ENCODE results near the gene CSMD2.

CSMD2 gene

DNA sequence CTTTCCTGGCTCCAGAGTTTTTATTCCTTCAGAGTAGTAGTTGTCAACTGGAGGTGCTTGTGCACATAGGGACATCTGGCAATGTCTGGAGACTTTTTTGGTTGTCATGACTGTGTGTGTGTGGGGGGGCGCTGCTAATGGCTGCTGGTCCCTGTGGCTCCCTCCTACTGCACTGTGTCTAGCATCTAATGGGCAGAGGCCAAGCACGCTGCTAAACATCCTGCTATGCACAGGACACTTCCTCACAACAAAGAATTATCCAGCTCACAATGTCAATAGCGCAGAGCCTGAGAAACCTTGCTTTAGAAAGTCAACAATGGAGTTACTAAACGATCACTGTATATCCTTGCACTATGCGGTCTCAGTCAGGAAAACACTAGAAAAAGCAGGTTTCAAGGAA lies 320.9 kb downstream of the CSMD2 start:
- CTCF ChIA-PET: interaction anchor here (1.1 to 1.2 kb wide), 2 partner anchors 10 to 318 kb away, joined by 3 read pairs; no protein-coding TSS in a partner anchor

DNA sequence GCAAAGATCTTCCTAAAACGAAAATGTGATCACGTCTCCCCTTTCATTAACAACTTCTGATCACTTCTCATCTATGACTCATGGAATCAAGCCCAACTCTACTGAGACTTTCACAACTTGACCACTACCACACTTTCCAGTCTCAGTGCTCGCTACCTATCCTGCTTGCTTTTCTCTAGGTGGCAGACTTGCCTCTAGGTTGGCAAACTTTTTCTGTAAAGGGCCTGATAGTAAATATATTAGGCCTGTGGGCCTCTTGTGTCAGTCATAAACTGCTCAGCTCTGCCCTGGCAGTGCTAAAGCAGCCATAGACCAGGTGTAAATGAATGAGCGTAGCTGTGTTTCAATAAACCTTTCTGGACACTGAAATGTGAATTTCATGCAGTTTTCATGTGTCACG lies 322.7 kb downstream of the CSMD2 start:
- CTCF ChIA-PET: no interaction called here
- DNase-seq (ENCODE audit: low read depth, low spot score): no peak
- H3K4me3 ChIP-seq (ENCODE audit: low read depth, low read length): no peak overlapping the region
- POLR2A ChIA-PET: no interaction called here
- TF ChIP-seq, protein P1, sequence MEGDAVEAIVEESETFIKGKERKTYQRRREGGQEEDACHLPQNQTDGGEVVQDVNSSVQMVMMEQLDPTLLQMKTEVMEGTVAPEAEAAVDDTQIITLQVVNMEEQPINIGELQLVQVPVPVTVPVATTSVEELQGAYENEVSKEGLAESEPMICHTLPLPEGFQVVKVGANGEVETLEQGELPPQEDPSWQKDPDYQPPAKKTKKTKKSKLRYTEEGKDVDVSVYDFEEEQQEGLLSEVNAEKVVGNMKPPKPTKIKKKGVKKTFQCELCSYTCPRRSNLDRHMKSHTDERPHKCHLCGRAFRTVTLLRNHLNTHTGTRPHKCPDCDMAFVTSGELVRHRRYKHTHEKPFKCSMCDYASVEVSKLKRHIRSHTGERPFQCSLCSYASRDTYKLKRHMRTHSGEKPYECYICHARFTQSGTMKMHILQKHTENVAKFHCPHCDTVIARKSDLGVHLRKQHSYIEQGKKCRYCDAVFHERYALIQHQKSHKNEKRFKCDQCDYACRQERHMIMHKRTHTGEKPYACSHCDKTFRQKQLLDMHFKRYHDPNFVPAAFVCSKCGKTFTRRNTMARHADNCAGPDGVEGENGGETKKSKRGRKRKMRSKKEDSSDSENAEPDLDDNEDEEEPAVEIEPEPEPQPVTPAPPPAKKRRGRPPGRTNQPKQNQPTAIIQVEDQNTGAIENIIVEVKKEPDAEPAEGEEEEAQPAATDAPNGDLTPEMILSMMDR (IDR thresholded peaks at IDR 0.05; ENCODE audit: insufficient read depth, low read length, missing control alignments): no peak

More for the DNA sequence above, 320.9 kb downstream of the CSMD2 start:
- POLR2A ChIA-PET: no interaction called here
- DNase-seq (ENCODE audit: low read depth, low spot score): no peak
- TF ChIP-seq, protein P1 (IDR thresholded peaks at IDR 0.05; ENCODE audit: insufficient read depth, low read length, missing control alignments): no peak
- no peak overlapping the region for H3K4me3 ChIP-seq (ENCODE audit: low read depth, low read length)

DNA sequence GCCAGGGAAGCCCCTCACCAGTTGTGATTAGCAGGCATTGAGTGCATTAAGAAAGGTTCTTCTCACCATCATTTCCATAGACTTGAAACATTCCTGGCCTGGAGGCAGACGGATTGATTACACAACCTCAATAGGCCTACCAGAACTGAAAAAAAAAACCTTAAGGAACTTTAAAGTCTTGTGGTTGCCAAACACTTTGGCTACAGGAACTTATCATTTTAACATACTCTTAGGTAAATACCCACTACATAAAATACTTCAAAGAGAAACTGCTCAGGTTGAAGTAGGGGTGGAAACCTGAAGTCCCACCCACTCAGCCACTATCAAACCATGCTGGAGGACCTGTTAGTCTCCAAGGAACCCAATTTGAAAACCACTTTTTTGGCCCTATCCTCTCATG lies 323.5 kb downstream of the CSMD2 start:
- ChIA-PET POLR2A (no interaction called here), CTCF (no interaction called here)
- no peak overlapping the region for H3K4me3 ChIP-seq (ENCODE audit: low read depth, low read length)
- DNase-seq (ENCODE audit: low read depth, low spot score): no peak
- TF ChIP-seq, protein P1 (IDR thresholded peaks at IDR 0.05; ENCODE audit: insufficient read depth, low read length, missing control alignments): no peak

DNA sequence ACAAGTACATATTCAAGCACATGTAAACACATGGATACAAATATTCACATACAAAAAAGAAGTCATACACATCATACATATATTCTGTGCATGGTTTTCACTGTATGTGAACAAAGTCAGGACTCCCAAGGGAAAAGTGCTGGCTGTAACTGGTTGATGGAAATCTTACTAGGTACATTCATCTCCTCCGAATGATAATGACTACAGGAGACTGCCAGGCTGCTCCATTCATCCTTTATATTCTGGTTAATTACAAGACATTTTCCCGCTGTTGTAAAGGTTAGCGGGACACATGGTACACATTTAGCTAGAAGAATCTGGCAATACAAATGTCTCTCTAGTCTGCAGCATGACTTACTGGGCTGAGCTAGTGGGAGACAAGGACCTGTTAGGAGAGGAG lies 327.4 kb downstream of the CSMD2 start:
- ChIA-PET POLR2A (no interaction called here), CTCF (no interaction called here)
- TF ChIP-seq, protein P1 (IDR thresholded peaks at IDR 0.05; ENCODE audit: insufficient read depth, low read length, missing control alignments): no peak
- no peak overlapping the region for H3K4me3 ChIP-seq (ENCODE audit: low read depth, low read length)
- DNase-seq (ENCODE audit: low read depth, low spot score): no peak

DNA sequence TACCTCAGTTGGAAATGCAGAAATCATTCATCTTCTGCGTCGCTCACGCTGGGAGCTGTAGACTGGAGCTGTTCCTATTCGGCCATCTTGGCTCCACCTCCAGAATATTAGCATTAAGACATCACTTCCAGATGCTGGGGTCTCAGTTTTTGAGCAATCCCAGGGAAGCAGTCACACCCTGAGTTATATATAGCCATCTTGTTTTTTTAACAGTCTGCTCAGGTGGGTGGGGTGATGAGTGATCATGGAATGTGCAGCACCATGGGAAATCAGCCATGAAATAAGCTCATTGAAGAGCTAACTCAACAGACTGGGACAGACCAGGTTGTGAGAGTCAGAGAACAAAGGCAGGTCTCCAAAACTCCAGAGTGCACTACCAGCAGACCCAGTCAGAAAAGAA lies 328.1 kb downstream of the CSMD2 start:
- DNase-seq (ENCODE audit: low read depth, low spot score): no peak
- TF ChIP-seq, protein P1 (IDR thresholded peaks at IDR 0.05; ENCODE audit: insufficient read depth, low read length, missing control alignments): no peak
- ChIA-PET POLR2A (no interaction called here), CTCF (no interaction called here)
- no peak overlapping the region for H3K4me3 ChIP-seq (ENCODE audit: low read depth, low read length)

DNA sequence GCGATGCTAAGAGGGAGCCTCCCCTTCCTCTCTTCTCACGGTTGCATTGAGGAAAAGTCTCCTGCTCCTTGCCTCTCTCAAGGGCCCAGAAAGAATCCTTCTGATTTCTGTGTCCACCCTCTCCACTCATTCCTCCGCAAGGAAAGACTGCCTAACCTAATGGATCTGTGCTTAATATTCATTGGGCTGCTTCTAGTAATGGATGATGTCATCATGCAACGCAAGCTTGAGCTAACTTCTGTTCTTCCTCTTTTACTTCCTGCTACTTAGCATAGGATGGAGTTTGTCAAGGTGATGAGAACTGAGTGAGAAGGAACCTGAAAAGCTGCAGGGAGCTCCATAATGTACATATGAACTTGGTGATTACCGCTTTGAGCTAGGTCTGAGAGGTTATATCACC lies 336.4 kb downstream of the CSMD2 start:
- POLR2A ChIA-PET: no interaction called here
- no peak for DNase-seq (ENCODE audit: low read depth, low spot score)

More for the DNA sequence above, 336.4 kb downstream of the CSMD2 start:
- CTCF ChIA-PET: no interaction called here
- no peak overlapping the region for H3K4me3 ChIP-seq (ENCODE audit: low read depth, low read length)
- TF ChIP-seq, protein P1 (IDR thresholded peaks at IDR 0.05; ENCODE audit: insufficient read depth, low read length, missing control alignments): no peak

All from AG04449 (cell line).